SK-N-SH (cell line): ENCODE results near the gene ATP7B. TPM values are rescaled to one million over a fixed set of nuclear protein-coding genes. Genes with fewer than 3 reads are reported as not detected.
A peak's percentile ranks its signal among the peaks of the same experiment; 100 is the strongest.

Source experiments
- CTCF ChIA-PET: fragments of 300-600, 350-600 bp; formaldehyde crosslinking; extraction: SDS; loops from one replicate; lab custom pipeline; 2021; lab: Yijun Ruan, JAX
- POLR2A ChIA-PET: fragments of 350-600 bp; sonication (Branson Sonifier 250); formaldehyde crosslinking; extraction: SDS; loops from one replicate; lab custom pipeline; 2020; ENCODE audit warnings: antibody characterized with exemption, inconsistent platforms; lab: Yijun Ruan, JAX
- DNase-seq: peaks from one replicate; pipeline ENCODE4 v3.0.0; 2012
- H2AFZ ChIP-seq: fragments of 200-600 bp; sonication (generic); 2 replicates; pipeline ENCODE4 v1.8.1; 2016; ENCODE audit warnings: antibody characterized with exemption, mild to moderate bottlenecking, low read depth
- H3F3A ChIP-seq: fragments of 200-600 bp; sonication (generic); replicated peaks from 2 replicates; pipeline ENCODE3; 2016; ENCODE audit warnings: antibody characterized with exemption, mild to moderate bottlenecking; ENCODE audit not compliant: insufficient read depth
- H3K27ac ChIP-seq, 2 experiments: fragments of 200-500 bp in 1 of 2; fragments of 200-600 bp in 1 of 2; sonication (Bioruptor generic) in 1 of 2; sonication (generic), shearing (Covaris generic) in 1 of 2; 2 replicates each; pipeline versions ENCODE4 v1.5.1 to v1.6.1; 2014 to 2016; ENCODE audit warnings: low read depth in 2 of 2, inconsistent platforms in 1 of 2, low read length in 1 of 2, mild to moderate bottlenecking in 1 of 2, mixed read lengths in 1 of 2
- H3K27me3 ChIP-seq: fragments of 200-600 bp; sonication (generic), shearing (Covaris generic); 2 replicates; pipeline ENCODE4 v1.6.1; 2016; ENCODE audit warnings: mixed run types; ENCODE audit not compliant: insufficient read depth
- H3K36me3 ChIP-seq, 2 experiments: fragments of 200-500 bp in 1 of 2; fragments of 200-600 bp in 1 of 2; sonication (Bioruptor generic) in 1 of 2; sonication (generic) in 1 of 2; replicated peaks in 1 of 2; 2 replicates each; pipeline versions ENCODE3 to v1.5.1; 2014 to 2016; ENCODE audit warnings: low read length in 1 of 2, mild to moderate bottlenecking in 1 of 2; ENCODE audit not compliant: insufficient read depth in 2 of 2, control insufficient read depth in 1 of 2
- H3K4me1 ChIP-seq, 2 experiments: fragments of 200-500 bp in 1 of 2; fragments of 200-600 bp in 1 of 2; sonication (Bioruptor generic) in 1 of 2; sonication (generic), shearing (Covaris generic) in 1 of 2; 2 replicates each; pipeline versions ENCODE4 v1.5.1 to v1.6.1; 2014 to 2016; ENCODE audit warnings: low read depth in 1 of 2, low read length in 1 of 2, mixed run types in 1 of 2; ENCODE audit not compliant: insufficient read depth in 2 of 2, control insufficient read depth in 1 of 2
- H3K4me2 ChIP-seq: fragments of 200-600 bp; sonication (generic), shearing (Covaris generic); 2 replicates; pipeline ENCODE4 v1.6.1; 2017; ENCODE audit warnings: mixed run types
- H3K4me3 ChIP-seq, 2 experiments: fragments of 200-500 bp in 1 of 2; fragments of 200-600 bp in 1 of 2; sonication (Bioruptor generic) in 1 of 2; sonication (generic), shearing (Covaris generic) in 1 of 2; 2 replicates each; pipeline versions ENCODE4 v1.5.1 to v1.8.1; 2014 to 2016; ENCODE audit warnings: low read depth in 2 of 2, inconsistent platforms in 1 of 2, low read length in 1 of 2, mild to moderate bottlenecking in 1 of 2, mixed read lengths in 1 of 2, moderate library complexity in 1 of 2
- H3K79me2 ChIP-seq: fragments of 200-600 bp; sonication (generic); 2 replicates; pipeline ENCODE4 v1.8.1; 2017; ENCODE audit warnings: mild to moderate bottlenecking; ENCODE audit not compliant: insufficient read depth
- H3K9ac ChIP-seq: fragments of 200-600 bp; sonication (generic); 2 replicates; pipeline ENCODE4 v1.6.1; 2017; ENCODE audit warnings: mixed run types
- H3K9me2 ChIP-seq: fragments of 200-600 bp; sonication (generic); 2 replicates; pipeline ENCODE4 v1.6.1; 2017; ENCODE audit warnings: mixed run types
- H3K9me3 ChIP-seq: fragments of 200-600 bp; sonication (generic); 2 replicates; pipeline ENCODE4 v1.6.1; 2017; ENCODE audit warnings: mixed run types, mild to moderate bottlenecking, moderate library complexity
- H4K20me1 ChIP-seq: fragments of 200-600 bp; sonication (generic); 2 replicates; pipeline ENCODE4 v1.6.1; 2017; ENCODE audit warnings: mild to moderate bottlenecking, mixed run types; ENCODE audit not compliant: insufficient read depth
- CTCF ChIP-seq: fragments of 200-600 bp; sonication (generic); IDR thresholded peaks from 2 replicates; pipeline ENCODE4 v1.6.1; 2017; ENCODE audit warnings: antibody characterized with exemption, mild to moderate bottlenecking, moderate library complexity
- EP300 ChIP-seq, 2 experiments: IDR thresholded peaks; 2 replicates each; pipeline versions ENCODE4 v1.4.0 to v1.6.1; 2012; ENCODE audit warnings: borderline replicate concordance in 1 of 2, low read depth in 1 of 2, low read length in 1 of 2
- FOSL2 ChIP-seq: IDR thresholded peaks from 2 replicates; pipeline ENCODE4 v1.4.0; 2012; ENCODE audit warnings: low read depth, mild to moderate bottlenecking, moderate library complexity, borderline replicate concordance
- GABPA ChIP-seq: IDR thresholded peaks from 2 replicates; pipeline ENCODE4 v1.4.0; 2012; ENCODE audit warnings: low read depth, mild to moderate bottlenecking
- GATA2 ChIP-seq: sonication (generic); formaldehyde crosslinking; IDR thresholded peaks from 2 replicates; pipeline ENCODE4 v1.5.0; 2020; ENCODE audit warnings: mild to moderate bottlenecking, missing genetic modification reagents
- JUND ChIP-seq: IDR thresholded peaks from 2 replicates; pipeline ENCODE4 v1.4.0; 2012
- MEF2A ChIP-seq: IDR thresholded peaks from 2 replicates; pipeline ENCODE4 v1.4.0; 2012; ENCODE audit warnings: low read depth, borderline replicate concordance
- RAD21 ChIP-seq: IDR thresholded peaks from 2 replicates; pipeline ENCODE4 v1.6.1; 2012; ENCODE audit warnings: mild to moderate bottlenecking, low read length
- USF2 ChIP-seq: fragments of 150-350 bp; IDR thresholded peaks from 2 replicates; pipeline ENCODE4 v1.6.1; 2017; ENCODE audit warnings: antibody characterized with exemption, low read length, low read depth, borderline replicate concordance
- WGBS: methylation state at CpG from one replicate; pipeline ENCODE4 v1.1.6; 2017; ENCODE audit warnings: low lambda C conversion rate; 5-methylcytosine and 5-hydroxymethylcytosine counted together
- polyA plus RNA-seq, 3 experiments: library from polyadenylated mRNA; depleted of rRNA; stranded (reverse); fragments of >200 nt; gene quantifications; 2 replicates each; pipeline ENCODE4 v1.2.3, GENCODE V29; 2012
- TF ChIP-seq, protein P1 (sequence below): fragments of 150-350 bp; IDR thresholded peaks from 2 replicates; pipeline ENCODE4 v1.6.1; 2016; ENCODE audit warnings: mild to moderate bottlenecking, low read depth, low read length

ATP7B gene
- polyA plus RNA-seq, 1 of the 3 experiments (the other 2 are of a cell fraction) = 4.4 TPM

- Histone ChIP-seq H3K27ac (no peak overlapping the region), H3K9me2 (no peaks in the 10 kb centered on the region), H3F3A (no peaks in the 10 kb centered on the region), H4K20me1 (no peaks in the 10 kb centered on the region), H3K4me2 (no peak overlapping the region), H3K4me3 (no peak overlapping the region), H3K9ac (no peak overlapping the region)
- POLR2A ChIA-PET = no interaction called here
- DNase-seq = peak; percentile 40
- TF ChIP-seq RAD21 (0 out of 2 replicates have a peak, but pooled peaks have one; percentile 3), GATA2 (CRISPR knock-in tag) (no peak), CTCF (peak; percentile 46)
- TF ChIP-seq, all 33 proteins: peak for 2
- Histone ChIP-seq H3K36me3 (no peaks in the 10 kb centered on the region), H3K9me3 (no peaks in the 10 kb centered on the region), H3K79me2 (no peaks in the 10 kb centered on the region), H3K27me3 (no peaks in the 10 kb centered on the region), H3K4me1 (no peaks in the 10 kb centered on the region; a peak in 1 of 4 replicates), H2AFZ (no peak overlapping the region)
- 48% methylated on average over 3 of the region's 3 CpGs for WGBS
- CTCF ChIA-PET = interaction anchor here (1.0 kb wide), 1 partner anchor 89 kb away, joined by 3 read pairs; no protein-coding TSS in a partner anchor
Measured at GRCh38 chr13:51923983-51924539, 87.2 kb downstream of the ATP7B start.

- H3K9me2 ChIP-seq = no peaks in the 10 kb centered on the region
- TF ChIP-seq GABPA (no peak), EP300 (IDR thresholded peaks at IDR 0.05; ENCODE audit: borderline replicate concordance in 1 of 2, low read depth in 1 of 2, low read length in 1 of 2) (no peak), MEF2A (no peak), RAD21 (no peak), FOSL2 (no peak), JUND (no peak), CTCF (no peak), USF2 (no peak)
- TF ChIP-seq, protein P1, sequence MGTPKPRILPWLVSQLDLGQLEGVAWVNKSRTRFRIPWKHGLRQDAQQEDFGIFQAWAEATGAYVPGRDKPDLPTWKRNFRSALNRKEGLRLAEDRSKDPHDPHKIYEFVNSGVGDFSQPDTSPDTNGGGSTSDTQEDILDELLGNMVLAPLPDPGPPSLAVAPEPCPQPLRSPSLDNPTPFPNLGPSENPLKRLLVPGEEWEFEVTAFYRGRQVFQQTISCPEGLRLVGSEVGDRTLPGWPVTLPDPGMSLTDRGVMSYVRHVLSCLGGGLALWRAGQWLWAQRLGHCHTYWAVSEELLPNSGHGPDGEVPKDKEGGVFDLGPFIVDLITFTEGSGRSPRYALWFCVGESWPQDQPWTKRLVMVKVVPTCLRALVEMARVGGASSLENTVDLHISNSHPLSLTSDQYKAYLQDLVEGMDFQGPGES = no peak
- H3K27me3 ChIP-seq = no peaks in the 10 kb centered on the region
- no peak overlapping the region for H3K4me2 ChIP-seq
- CTCF ChIA-PET = interaction anchor here (1.2 kb wide), 1 partner anchor 10 kb away, joined by 3 read pairs; no protein-coding TSS in a partner anchor
- no peak overlapping the region for H3K9ac ChIP-seq
- H3K4me1 ChIP-seq = no peaks in the 10 kb centered on the region
- no peaks in the 10 kb centered on the region for H3K36me3 ChIP-seq
- H2AFZ ChIP-seq = no peak overlapping the region
- no peaks in the 10 kb centered on the region for H3K79me2 ChIP-seq
- H3K4me3 ChIP-seq = no peak overlapping the region
- POLR2A ChIA-PET = no interaction called here
- no peak overlapping the region for H3K27ac ChIP-seq
- DNase-seq = no peak
- no peaks in the 10 kb centered on the region for H3F3A ChIP-seq
- no peaks in the 10 kb centered on the region for H4K20me1 ChIP-seq
- H3K9me3 ChIP-seq = no peaks in the 10 kb centered on the region
- WGBS = 74% methylated on average over 8 of the region's 10 CpGs
Measured at GRCh38 chr13:51922771-51923480, 88.3 kb downstream of the ATP7B start.
